HFFc6 (cell line): Measurements from ENCODE around the gene PTPRN2. TPM values are rescaled to one million over a fixed set of nuclear protein-coding genes. Genes with fewer than 3 reads are reported as not detected.

Experiments
- DNase-seq: peaks from one replicate; pipeline ENCODE4 v3.0.0-alpha.2; 2018
- H3K27ac Mint-ChIP-seq: 2 replicates; pipeline ENCODE4 v1.8.0; 2020; ENCODE audit warnings: mild to moderate bottlenecking, mixed read lengths
- H3K27me3 Mint-ChIP-seq: 2 replicates; pipeline ENCODE4 v1.8.0; 2021; ENCODE audit warnings: mild to moderate bottlenecking, moderate library complexity, mixed read lengths; ENCODE audit not compliant: insufficient read depth
- H3K36me3 Mint-ChIP-seq: 2 replicates; pipeline ENCODE4 v1.8.0; 2021; ENCODE audit warnings: low read depth, mixed read lengths
- H3K4me1 Mint-ChIP-seq: 2 replicates; pipeline ENCODE4 v1.8.0; 2020; ENCODE audit warnings: low read depth, mixed read lengths
- H3K4me3 Mint-ChIP-seq: 2 replicates; pipeline ENCODE4 v1.8.0; 2020; ENCODE audit warnings: mild to moderate bottlenecking, moderate library complexity, mixed read lengths
- H3K9me3 Mint-ChIP-seq: 2 replicates; pipeline ENCODE4 v1.8.0; 2020; ENCODE audit warnings: mild to moderate bottlenecking, mixed read lengths
- total RNA-seq, 6 experiments: library from RNA; stranded (reverse); fragmentation: NEBNext Ultra II Directional; extraction: Animal tissue kit (Norgen Biotek cat#: 25700); gene quantifications; 2 replicates in 1 of 6; 3 replicates in 5 of 6; pipeline ENCODE4 v1.2.3, GENCODE V29; 2021
- TF ChIP-seq, protein P1 (sequence below): fragments of 200-600 bp; sonication (generic); IDR thresholded peaks from 2 replicates; pipeline ENCODE4 v1.5.0; 2021; ENCODE audit warnings: antibody characterized with exemption, mild to moderate bottlenecking

The PTPRN2 gene
- total RNA-seq, 6 experiments from 2014 or later, result 0.05 to 0.27 (median 0.23) TPM

DNA sequence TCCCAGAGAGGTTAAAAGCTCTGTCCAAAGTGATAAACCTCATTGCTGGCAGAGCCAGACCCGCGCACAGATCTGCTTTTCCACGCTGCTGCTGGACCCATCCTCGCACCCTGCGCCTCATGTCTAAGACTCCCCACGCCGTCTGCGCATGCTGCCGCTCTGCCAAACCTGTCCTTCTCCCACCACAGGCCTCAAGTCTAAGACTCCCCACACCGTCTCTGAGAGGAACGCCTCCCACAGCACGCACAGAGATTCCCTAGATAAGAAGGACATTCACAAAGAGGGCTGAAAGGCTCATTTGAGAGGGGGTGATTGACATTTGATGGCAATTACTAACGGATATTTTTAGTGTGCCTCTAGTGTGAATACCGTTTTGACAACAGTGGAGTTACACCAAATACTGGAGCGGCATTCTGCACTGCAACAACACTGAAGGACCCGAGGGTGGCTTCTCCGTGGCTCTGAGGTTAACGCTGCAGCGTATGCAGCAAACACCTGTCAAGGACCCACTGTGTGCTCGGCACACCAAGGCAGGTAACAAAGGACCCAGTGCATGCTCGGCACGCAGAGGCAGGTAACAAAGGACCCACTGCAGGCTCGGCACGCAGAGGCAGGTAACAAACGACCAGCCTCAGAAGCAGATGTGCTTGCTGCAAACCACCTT lies 1019.4 kb downstream of the PTPRN2 start:
- TF ChIP-seq, protein P1, sequence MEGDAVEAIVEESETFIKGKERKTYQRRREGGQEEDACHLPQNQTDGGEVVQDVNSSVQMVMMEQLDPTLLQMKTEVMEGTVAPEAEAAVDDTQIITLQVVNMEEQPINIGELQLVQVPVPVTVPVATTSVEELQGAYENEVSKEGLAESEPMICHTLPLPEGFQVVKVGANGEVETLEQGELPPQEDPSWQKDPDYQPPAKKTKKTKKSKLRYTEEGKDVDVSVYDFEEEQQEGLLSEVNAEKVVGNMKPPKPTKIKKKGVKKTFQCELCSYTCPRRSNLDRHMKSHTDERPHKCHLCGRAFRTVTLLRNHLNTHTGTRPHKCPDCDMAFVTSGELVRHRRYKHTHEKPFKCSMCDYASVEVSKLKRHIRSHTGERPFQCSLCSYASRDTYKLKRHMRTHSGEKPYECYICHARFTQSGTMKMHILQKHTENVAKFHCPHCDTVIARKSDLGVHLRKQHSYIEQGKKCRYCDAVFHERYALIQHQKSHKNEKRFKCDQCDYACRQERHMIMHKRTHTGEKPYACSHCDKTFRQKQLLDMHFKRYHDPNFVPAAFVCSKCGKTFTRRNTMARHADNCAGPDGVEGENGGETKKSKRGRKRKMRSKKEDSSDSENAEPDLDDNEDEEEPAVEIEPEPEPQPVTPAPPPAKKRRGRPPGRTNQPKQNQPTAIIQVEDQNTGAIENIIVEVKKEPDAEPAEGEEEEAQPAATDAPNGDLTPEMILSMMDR, result no peak
- no peak for DNase-seq
- H3K27ac Mint-ChIP-seq, result no peak overlapping the region
- H3K36me3 Mint-ChIP-seq, result no peaks in the 10 kb centered on the region; the same call in 1 of the 2 replicates
- H3K9me3 Mint-ChIP-seq, result 0 out of 2 replicates have a peak, but pooled peaks cover 7% of the 10 kb centered on the region
- peaks cover 36% of the 10 kb centered on the region for H3K4me1 Mint-ChIP-seq
- peaks cover 23% of the 10 kb centered on the region for H3K27me3 Mint-ChIP-seq
- peak overlapping the region; percentile 92 for H3K4me3 Mint-ChIP-seq

DNA sequence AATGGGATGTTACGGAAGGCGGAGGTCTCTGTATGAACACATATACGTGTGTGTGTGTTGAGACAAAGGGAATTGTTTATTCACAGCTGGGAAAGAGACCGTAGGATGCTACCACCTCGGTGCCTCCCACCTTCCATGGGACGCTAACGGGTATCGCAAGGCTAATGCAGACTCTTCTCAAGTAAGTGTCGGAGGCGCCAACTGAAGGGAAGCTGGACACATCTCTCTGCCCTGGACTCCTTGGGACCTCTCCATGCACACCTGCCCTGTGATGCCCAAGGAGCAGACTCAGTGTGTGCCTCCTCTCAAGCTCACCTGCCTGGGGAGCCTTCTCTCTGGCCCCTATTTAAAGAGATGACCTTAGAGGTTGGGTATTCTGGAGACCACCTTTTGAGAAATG lies 1020.0 kb downstream of the PTPRN2 start:
- Mint-ChIP-seq H3K4me1 (peaks cover 36% of the 10 kb centered on the region), H3K4me3 (no peak overlapping the region; the same call in 1 of the 2 replicates), H3K36me3 (no peaks in the 10 kb centered on the region; the same call in 1 of the 2 replicates), H3K27ac (no peak overlapping the region), H3K9me3 (0 out of 2 replicates have a peak, but pooled peaks cover 7% of the 10 kb centered on the region), H3K27me3 (peaks cover 20% of the 10 kb centered on the region)
- no peak for DNase-seq
- TF ChIP-seq, protein P1, result no peak

DNA sequence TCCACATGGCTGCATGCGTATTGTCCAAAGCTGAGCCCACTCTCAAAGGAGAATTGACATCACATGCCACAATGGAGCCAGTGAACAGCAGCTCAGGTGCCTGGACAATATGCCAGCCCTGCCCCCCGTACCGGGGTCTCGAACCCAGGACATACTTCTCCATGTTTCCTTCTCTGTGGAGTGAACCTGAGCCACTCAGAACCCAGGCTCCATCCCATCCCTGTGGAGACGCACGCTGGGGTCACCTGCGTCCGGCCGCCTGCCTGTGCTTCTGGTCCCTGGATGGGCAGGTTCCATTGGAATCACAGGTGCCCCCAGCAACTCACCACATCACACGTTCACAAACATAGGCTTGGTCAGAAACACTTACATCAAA lies 1021.0 kb downstream of the PTPRN2 start:
- no peak overlapping the region for H3K27ac Mint-ChIP-seq

DNA sequence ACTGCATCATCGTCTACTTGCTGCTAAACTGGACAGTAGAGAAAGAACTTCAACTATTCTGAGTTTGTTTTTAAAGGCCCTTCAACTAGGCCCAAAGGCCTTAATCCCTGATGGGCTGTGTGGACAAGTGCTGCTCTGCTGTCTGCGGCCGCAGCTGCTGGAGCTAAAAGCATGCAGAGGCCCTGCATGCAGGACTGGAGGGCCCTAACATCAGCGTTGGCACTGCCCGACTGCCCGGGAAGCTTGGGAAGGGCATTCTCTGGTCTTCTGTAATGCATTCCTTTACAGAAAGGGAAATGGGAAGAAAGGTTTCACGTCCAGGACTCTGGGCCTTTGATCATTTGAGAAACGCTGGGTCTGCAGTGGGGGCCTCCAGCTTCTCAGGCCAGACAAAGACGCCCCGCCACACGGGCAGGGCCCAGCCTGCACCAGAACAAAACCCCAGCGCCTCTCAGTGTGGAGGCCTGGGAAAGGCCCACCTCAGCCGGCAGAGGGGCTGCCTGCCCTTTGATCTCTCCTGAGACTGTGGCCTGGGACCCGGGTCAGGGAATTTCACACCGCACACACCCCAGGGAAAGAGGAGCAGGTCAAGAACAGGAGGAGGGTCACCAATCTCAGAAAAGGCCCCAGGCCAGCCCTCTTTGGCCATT lies 1021.5 kb downstream of the PTPRN2 start:
- Mint-ChIP-seq H3K27me3 (peaks cover 17% of the 10 kb centered on the region), H3K4me3 (no peak overlapping the region), H3K36me3 (no peaks in the 10 kb centered on the region; the same call in 1 of the 2 replicates), H3K4me1 (peaks cover 36% of the 10 kb centered on the region), H3K9me3 (peaks cover 7% of the 10 kb centered on the region; the same call in 1 of the 2 replicates), H3K27ac (no peak overlapping the region)
- DNase-seq, result no peak
- TF ChIP-seq, protein P1, result no peak

More for the DNA sequence above, 1021.0 kb downstream of the PTPRN2 start:
- no peaks in the 10 kb centered on the region; the same call in 1 of the 2 replicates for H3K36me3 Mint-ChIP-seq
- DNase-seq, result no peak
- TF ChIP-seq, protein P1, result no peak
- H3K9me3 Mint-ChIP-seq, result peaks cover 7% of the 10 kb centered on the region; the same call in 1 of the 2 replicates
- H3K4me3 Mint-ChIP-seq, result no peak overlapping the region
- H3K4me1 Mint-ChIP-seq, result peaks cover 36% of the 10 kb centered on the region
- peaks cover 17% of the 10 kb centered on the region for H3K27me3 Mint-ChIP-seq

DNA sequence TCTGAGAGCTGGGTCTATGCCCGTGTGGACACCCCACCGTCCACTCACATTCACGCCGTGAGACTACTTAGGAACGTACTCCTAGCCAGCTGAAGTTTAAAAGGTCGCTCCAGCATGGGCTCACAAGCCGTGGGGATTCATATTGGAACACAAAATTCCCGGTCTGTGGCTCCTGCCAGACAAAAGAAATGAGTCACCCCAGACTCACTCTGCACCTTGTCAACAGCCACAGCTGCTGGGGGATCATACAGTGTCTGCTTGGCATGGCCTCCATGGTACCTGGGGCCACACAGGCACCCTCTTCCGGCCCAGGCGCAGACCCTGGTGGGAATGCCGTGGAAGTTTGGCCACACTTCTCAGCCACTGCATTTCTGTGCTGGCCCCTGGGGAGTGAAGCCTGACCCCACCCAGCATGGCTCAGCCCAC lies 1022.4 kb downstream of the PTPRN2 start:
- TF ChIP-seq, protein P1, result no peak
- H3K4me3 Mint-ChIP-seq, result no peak overlapping the region
- peaks cover 11% of the 10 kb centered on the region; the same call in 1 of the 2 replicates for H3K9me3 Mint-ChIP-seq
- H3K27me3 Mint-ChIP-seq, result peaks cover 13% of the 10 kb centered on the region
- no peak for DNase-seq
- peaks cover 29% of the 10 kb centered on the region for H3K4me1 Mint-ChIP-seq
- no peak overlapping the region for H3K27ac Mint-ChIP-seq
- H3K36me3 Mint-ChIP-seq, result no peaks in the 10 kb centered on the region; the same call in 1 of the 2 replicates
